H1 (cell line): ENCODE results near the gene ANKS1B.

Source experiments
- EGR1 ChIP-seq: IDR thresholded peaks from 2 replicates; pipeline ENCODE4 v1.6.1; 2011; ENCODE audit warnings: low read depth, low read length, borderline replicate concordance
- EP300 ChIP-seq, 2 experiments: IDR thresholded peaks; 1 replicate in 1 of 2; 2 replicates in 1 of 2; pipeline ENCODE4 v1.6.1; 2011 to 2012; ENCODE audit warnings: low read depth in 2 of 2, low read length in 2 of 2, mild to moderate bottlenecking in 2 of 2, borderline replicate concordance in 1 of 2, inconsistent platforms in 1 of 2, moderate library complexity in 1 of 2
- EZH2 ChIP-seq: fragments of 200-600 bp; sonication (generic); IDR thresholded peaks from 2 replicates; pipeline ENCODE4 v1.7.1; 2012; ENCODE audit warnings: low read depth, mild to moderate bottlenecking, moderate library complexity, low read length, inconsistent platforms; ENCODE audit not compliant: severe bottlenecking
- JUND ChIP-seq: IDR thresholded peaks from 2 replicates; pipeline ENCODE4 v1.6.1; 2011; ENCODE audit warnings: mild to moderate bottlenecking, improper control_type of control experiment, low read length
- POLR2A ChIP-seq, 2 experiments: IDR thresholded peaks; 1 replicate in 1 of 2; 2 replicates in 1 of 2; pipeline ENCODE4 v1.6.1; 2011; ENCODE audit warnings: low read depth in 2 of 2, low read length in 2 of 2, mild to moderate bottlenecking in 2 of 2; ENCODE audit errors: control extremely low read depth in 1 of 2
- POLR2AphosphoS5 ChIP-seq: IDR thresholded peaks from 2 replicates; pipeline ENCODE4 v1.6.1; 2011; ENCODE audit warnings: low read depth, low read length
- RAD21 ChIP-seq, 2 experiments: IDR thresholded peaks in 1 of 2; conservative IDR thresholded peaks in 1 of 2; 2 replicates each; pipeline ENCODE4 v1.6.1; 2011; ENCODE audit warnings: low read depth in 2 of 2, low read length in 2 of 2, improper control_type of control experiment in 1 of 2, inconsistent platforms in 1 of 2, mild to moderate bottlenecking in 1 of 2, moderate library complexity in 1 of 2
- SIN3A ChIP-seq, 2 experiments: IDR thresholded peaks in 1 of 2; conservative IDR thresholded peaks in 1 of 2; 2 replicates each; pipeline ENCODE4 v1.6.1; 2011 to 2012; ENCODE audit warnings: low read length in 2 of 2, improper control_type of control experiment in 1 of 2, low read depth in 1 of 2, mild to moderate bottlenecking in 1 of 2
- SUZ12 ChIP-seq: fragments of 200-600 bp; sonication (generic); IDR thresholded peaks from 2 replicates; pipeline ENCODE4 v1.6.1; 2012; ENCODE audit warnings: mild to moderate bottlenecking, inconsistent platforms, low read length, moderate library complexity, mixed read lengths
- TEAD4 ChIP-seq: IDR thresholded peaks from 2 replicates; pipeline ENCODE4 v1.6.1; 2012; ENCODE audit warnings: low read depth, low read length, inconsistent platforms, mixed read lengths
- YY1 ChIP-seq: IDR thresholded peaks from 2 replicates; pipeline ENCODE4 v1.6.1; 2011; ENCODE audit warnings: low read depth, mild to moderate bottlenecking, low read length
- TF ChIP-seq, protein P1 (sequence below), 3 experiments: IDR thresholded peaks; 1 replicate in 2 of 3; 2 replicates in 1 of 3; pipeline versions ENCODE4 v1.5.1 to v1.6.1; 2011; ENCODE audit warnings: low read length in 3 of 3, mild to moderate bottlenecking in 3 of 3, inconsistent platforms in 2 of 3, low read depth in 1 of 3, moderate library complexity in 1 of 3; ENCODE audit not compliant: insufficient read depth in 1 of 3; ENCODE audit errors: control extremely low read depth in 1 of 3

DNA sequence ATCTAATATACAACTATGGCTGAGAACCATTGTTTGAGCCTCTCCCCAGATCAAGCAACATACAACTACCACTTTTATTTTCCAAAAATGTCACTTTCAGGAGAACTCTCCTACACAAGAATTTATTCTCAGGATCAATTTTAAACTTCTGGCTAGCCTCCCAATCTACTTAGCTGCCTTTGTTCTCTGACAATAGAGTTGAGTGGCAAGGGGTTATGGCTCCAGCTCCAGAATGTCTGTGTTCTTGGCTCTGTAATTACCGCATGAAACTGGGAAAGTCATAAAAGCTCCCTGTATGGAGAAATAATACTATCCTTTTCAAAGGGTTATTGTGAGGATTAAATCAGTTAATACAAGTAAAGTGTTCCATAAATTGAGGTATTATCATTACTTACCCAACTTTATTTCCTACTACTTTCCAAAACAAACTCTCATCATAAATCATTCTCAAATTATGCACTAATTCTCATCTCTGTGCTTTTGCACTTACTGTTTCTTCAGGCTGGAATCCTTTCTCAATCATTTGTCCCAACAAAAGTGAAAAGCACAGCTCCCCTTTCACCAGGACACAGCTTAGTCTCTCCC is 215.2 kb downstream of the ANKS1B start:
- TF ChIP-seq EZH2 (no peak), RAD21 (IDR thresholded peaks at IDR 0.05 in 1 of 2, conservative IDR thresholded peaks at IDR 0.05 in 1 of 2; ENCODE audit: low read depth in 2 of 2, low read length in 2 of 2) (no peak), POLR2A (IDR thresholded peaks at IDR 0.05; ENCODE audit: control extremely low read depth in 1 of 2, low read depth in 2 of 2, low read length in 2 of 2) (no peak), SUZ12 (no peak), JUND (no peak), SIN3A (conservative IDR thresholded peaks at IDR 0.05 in 1 of 2, IDR thresholded peaks at IDR 0.05 in 1 of 2; ENCODE audit: low read depth in 1 of 2, low read length in 2 of 2) (no peak), EGR1 (no peak), EP300 (IDR thresholded peaks at IDR 0.05; ENCODE audit: borderline replicate concordance in 1 of 2, low read depth in 2 of 2, low read length in 2 of 2) (no peak), POLR2AphosphoS5 (no peak), TEAD4 (no peak), YY1 (no peak)
- TF ChIP-seq, protein P1, sequence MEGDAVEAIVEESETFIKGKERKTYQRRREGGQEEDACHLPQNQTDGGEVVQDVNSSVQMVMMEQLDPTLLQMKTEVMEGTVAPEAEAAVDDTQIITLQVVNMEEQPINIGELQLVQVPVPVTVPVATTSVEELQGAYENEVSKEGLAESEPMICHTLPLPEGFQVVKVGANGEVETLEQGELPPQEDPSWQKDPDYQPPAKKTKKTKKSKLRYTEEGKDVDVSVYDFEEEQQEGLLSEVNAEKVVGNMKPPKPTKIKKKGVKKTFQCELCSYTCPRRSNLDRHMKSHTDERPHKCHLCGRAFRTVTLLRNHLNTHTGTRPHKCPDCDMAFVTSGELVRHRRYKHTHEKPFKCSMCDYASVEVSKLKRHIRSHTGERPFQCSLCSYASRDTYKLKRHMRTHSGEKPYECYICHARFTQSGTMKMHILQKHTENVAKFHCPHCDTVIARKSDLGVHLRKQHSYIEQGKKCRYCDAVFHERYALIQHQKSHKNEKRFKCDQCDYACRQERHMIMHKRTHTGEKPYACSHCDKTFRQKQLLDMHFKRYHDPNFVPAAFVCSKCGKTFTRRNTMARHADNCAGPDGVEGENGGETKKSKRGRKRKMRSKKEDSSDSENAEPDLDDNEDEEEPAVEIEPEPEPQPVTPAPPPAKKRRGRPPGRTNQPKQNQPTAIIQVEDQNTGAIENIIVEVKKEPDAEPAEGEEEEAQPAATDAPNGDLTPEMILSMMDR (IDR thresholded peaks at IDR 0.05; ENCODE audit: control extremely low read depth in 1 of 3, insufficient read depth in 1 of 3, low read depth in 1 of 3, low read length in 3 of 3): no peak
